Mucosa of stomach (tissue), 1 donor: ENCODE measurements around the gene FAM193A.
"Not testable (repeated sequence)": the region's sequence is repeated elsewhere in the genome, so short reads cannot be mapped to it uniquely, and the experiment has no call there.

Experiments
- H3K27me3 ChIP-seq: one replicate; pipeline ENCODE4 v1.7.0; 2013; ENCODE audit warnings: mild to moderate bottlenecking, low read length; ENCODE audit not compliant: control insufficient read depth, insufficient read depth
- H3K36me3 ChIP-seq: one replicate; pipeline ENCODE4 v1.7.0; 2013; ENCODE audit warnings: low read length; ENCODE audit not compliant: control insufficient read depth, insufficient read depth
- H3K4me1 ChIP-seq: one replicate; pipeline ENCODE4 v1.7.0; 2013; ENCODE audit warnings: mild to moderate bottlenecking, low read length; ENCODE audit not compliant: control insufficient read depth, insufficient read depth
- H3K4me3 ChIP-seq: one replicate; pipeline ENCODE4 v1.7.0; 2013; ENCODE audit warnings: low read length
- H3K9ac ChIP-seq: one replicate; pipeline ENCODE4 v1.7.0; 2013; ENCODE audit warnings: mild to moderate bottlenecking, low read length, moderate library complexity
- H3K9me3 ChIP-seq: one replicate; pipeline ENCODE4 v1.7.0; 2013; ENCODE audit warnings: mild to moderate bottlenecking, low read length, moderate library complexity; ENCODE audit not compliant: control insufficient read depth
- donor health status: Pancreatic carcinoma.

The FAM193A gene

GRCh38 chr4:2780643-2781042 is 244.2 kb downstream of the FAM193A start:
- not testable (repeated sequence) for H3K9ac ChIP-seq, H3K4me3 ChIP-seq, H3K36me3 ChIP-seq, H3K27me3 ChIP-seq, H3K9me3 ChIP-seq, H3K4me1 ChIP-seq

- H3K4me1 ChIP-seq: no peaks in the 10 kb centered on the region
- no peak overlapping the region for H3K9ac ChIP-seq
- no peaks in the 10 kb centered on the region for H3K27me3 ChIP-seq
- no peak overlapping the region for H3K4me3 ChIP-seq
- no peaks in the 10 kb centered on the region for H3K9me3 ChIP-seq
- no peaks in the 10 kb centered on the region for H3K36me3 ChIP-seq
Observed at GRCh38 chr4:2781911-2782310, 245.5 kb downstream of the FAM193A start.
